HG03342 (cell line): ENCODE results near the gene KCNMA1.

Source experiments
- ATAC-seq: cut with Tn5 transposase; IDR thresholded peaks from one replicate; pipeline ENCODE4 v1.9.1; 2021; ENCODE audit warnings: mild to moderate bottlenecking, moderate library complexity; ENCODE audit not compliant: unreplicated experiment

The KCNMA1 gene

DNA sequence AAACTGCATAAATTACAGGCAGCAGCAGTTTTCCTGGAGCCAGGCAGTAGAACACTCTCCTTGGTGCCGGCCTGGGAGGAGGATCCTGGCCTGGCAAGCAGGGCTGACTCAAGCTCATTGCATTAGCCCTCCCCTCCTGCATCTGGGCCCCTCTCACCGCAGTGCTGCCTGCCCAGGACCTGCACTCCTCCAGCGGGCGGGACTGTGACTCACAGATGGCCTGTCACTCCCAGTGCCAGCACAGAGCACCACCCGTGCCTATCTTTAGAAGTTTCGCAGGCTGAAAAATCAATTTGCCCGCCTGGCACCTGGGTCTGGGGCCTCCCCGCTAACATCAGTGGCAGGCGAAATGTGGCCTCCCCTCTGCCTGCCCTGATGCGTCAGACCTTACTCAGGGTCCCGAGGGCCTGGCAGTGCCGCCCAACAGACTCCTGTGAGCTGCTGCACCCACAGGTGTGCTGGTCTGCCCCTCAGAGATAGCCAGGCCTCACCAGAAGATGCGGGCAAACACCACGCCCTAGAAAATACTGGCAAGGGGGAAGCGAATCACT lies 123.8 kb downstream of the KCNMA1 start:
- no peak for ATAC-seq

DNA sequence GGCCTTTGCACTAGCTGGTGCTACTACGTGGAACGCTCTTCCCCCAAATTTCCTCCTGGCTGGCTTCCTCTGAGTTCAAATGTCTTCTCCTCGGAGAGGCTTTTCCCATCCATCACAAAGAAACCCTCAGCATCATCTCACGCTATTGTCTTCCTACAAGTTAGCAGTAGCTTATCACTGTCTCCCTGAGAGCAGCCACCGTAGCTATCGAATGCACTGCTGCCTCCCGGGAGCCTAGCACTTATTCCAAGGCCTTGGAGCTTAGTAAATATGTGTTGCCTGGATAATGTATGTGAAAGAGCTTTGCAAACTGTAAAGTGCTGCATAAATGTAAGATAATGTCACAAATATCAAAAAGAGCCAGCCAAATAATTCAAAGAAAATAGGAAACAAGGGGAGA lies 124.4 kb downstream of the KCNMA1 start:
- ATAC-seq, result no peak

DNA sequence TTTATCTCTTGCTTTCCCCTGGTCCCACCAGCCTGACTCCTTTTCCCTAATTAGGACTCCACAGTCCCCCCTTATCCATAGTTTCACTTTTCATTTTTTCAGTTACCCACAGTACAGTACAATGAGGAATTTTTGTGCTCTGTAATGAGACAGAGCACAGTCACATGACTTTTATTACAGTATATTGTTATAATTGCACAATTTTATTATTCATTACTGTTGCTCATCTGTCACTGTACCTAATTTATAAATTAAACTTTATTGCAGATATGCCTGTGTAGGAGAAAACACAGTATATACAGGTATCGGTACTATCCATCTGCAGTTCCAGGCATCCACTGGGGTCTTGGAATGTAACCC lies 125.4 kb downstream of the KCNMA1 start:
- ATAC-seq, result no peak

DNA sequence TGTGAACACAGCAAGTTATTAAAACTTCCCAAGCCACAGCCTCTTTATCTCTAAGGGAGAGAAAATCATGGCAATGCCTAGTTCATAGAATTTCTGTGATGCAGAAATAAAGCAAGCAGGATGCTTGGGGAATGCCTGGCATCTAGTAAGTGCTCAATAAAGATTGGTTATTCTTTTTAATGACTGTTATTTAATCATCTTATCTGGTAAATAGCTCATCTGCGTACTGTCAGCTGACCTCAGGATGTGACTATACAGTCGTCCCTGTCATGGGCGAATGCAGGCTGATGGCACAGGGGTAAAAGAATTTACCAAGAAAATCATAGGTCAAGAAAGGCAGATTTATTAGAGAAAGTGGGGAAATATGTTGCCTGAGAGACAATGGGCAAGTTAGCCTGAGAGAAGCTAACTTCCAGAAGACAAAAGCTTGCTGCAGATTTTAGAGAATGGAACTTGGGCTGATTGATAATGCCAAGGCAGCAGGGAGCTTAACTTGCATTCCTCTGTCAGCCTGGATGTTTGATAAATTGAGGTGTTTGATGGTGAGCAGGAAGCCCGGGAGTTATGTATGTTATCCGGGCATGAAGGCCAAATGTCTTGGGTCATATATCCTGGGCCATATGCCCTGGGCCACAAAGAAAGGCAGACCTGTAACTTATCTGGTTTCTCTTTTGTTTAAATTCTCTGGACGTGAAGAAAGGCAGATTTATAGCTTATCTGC lies 126.0 kb downstream of the KCNMA1 start:
- ATAC-seq, result no peak

DNA sequence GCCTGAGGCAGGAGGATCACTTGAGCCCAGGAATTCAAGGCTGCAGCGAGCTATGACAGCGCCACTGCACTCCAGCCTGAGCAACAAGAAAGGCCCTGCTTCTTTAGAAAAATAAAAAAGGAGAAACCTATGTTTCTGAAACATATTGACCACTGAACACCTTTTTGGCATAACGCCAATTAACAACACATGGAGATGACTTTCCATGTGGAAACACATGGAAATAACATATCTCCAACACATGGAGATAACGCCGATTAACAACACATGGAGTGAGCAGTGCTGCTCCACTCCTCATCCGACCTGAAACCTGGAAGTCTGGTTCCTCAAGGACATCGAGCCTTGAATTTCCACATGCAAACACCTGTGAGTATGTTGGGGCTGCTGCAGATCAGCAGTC lies 126.9 kb downstream of the KCNMA1 start:
- ATAC-seq, result no peak

DNA sequence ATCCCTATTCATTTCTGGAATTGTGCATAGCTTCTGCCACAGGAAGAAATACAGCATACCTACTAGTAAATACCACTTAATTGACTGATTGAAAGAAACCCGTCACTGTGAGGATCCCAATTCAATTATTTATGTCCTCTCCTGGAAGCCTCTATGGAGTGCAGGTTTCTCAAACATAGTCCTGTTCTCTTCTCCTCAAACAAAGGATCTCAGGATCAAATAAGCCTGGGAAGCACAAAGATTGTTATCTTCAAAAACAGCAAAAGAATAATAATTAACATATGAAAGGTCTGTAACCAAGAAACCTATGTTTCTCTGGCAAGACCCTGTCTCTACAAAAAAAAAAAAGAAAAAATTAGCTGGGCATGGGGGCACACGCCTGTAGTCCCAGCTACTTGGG lies 127.3 kb downstream of the KCNMA1 start:
- ATAC-seq, result no peak

DNA sequence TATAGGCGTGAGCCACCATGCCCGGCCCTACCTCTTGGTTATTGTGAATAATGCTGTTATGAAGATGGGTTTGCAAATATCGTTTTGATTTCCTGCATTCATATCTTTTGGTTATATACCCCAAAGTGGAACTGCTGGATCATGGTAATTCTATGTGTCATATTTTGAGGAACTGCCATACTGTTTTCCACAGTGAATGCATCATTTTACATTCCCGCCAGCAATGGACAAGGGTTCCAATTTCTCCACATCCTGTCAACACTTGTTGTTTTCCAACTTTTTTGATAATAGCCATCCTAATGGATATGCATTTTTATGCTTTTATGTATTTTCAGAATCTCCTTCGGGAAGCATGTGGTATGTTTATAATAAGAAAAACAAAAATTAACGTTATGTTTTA lies 128.2 kb downstream of the KCNMA1 start:
- ATAC-seq, result no peak

DNA sequence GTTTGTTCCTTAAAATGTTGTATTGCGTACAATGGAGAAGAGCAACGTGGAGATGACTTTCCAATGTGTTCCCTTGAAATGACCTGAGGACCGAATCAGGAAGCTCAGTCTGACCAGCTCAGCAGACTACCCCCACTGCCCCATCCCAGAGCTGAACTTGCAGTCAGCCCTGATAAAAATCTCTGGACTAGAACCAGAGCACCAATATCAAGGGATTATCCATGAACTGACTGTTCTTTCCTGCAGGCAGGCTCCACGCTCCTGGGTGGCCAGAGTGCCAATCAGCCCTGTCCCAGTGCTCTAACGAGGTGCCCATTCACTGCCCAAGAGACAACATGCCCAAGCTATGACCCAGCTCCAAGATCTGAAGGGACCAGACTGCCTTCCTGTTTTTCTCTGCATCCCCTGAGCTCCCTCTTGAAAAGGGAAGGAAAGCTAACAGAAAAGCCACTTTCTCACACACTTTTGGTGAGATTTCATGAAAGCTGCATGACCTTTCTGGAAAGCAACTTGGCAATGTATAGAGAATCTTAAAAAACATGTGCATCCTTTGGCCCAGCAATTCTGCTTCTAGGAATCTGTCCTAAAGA lies 130.2 kb downstream of the KCNMA1 start:
- no peak for ATAC-seq

DNA sequence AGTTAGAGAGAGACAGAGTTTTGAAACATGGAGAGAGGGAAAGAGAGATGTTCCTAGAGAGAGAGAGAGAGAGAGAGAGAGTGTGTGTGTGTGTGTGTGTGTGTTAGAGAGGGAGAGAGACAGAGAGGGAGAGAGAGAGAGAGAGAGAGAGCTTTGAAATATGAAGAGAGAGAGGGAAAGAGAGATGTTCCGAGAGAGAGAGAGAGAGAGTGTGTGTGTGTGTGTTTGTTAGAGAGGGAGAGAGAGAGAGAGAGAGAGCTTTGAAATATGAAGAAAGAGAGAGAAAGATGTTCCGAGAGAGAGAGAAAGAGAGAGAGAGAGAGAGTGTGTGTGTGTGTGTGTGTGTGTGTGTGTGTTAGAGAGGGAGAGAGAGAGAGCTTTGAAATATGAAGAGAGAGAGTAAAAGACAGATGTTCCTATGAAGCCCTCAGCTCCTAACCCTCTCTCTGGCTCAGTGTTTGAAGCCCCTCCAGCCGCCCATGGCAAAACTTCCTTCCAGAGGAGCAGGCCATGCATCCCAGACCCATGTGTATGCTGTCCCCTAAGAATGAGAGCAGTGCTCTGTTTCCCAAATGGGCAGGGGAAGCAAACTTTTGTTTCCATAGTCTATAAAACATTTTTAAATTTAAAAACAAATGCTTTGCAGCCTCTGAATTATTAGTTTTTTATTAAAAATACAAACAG lies 130.9 kb downstream of the KCNMA1 start:
- ATAC-seq, result no peak

DNA sequence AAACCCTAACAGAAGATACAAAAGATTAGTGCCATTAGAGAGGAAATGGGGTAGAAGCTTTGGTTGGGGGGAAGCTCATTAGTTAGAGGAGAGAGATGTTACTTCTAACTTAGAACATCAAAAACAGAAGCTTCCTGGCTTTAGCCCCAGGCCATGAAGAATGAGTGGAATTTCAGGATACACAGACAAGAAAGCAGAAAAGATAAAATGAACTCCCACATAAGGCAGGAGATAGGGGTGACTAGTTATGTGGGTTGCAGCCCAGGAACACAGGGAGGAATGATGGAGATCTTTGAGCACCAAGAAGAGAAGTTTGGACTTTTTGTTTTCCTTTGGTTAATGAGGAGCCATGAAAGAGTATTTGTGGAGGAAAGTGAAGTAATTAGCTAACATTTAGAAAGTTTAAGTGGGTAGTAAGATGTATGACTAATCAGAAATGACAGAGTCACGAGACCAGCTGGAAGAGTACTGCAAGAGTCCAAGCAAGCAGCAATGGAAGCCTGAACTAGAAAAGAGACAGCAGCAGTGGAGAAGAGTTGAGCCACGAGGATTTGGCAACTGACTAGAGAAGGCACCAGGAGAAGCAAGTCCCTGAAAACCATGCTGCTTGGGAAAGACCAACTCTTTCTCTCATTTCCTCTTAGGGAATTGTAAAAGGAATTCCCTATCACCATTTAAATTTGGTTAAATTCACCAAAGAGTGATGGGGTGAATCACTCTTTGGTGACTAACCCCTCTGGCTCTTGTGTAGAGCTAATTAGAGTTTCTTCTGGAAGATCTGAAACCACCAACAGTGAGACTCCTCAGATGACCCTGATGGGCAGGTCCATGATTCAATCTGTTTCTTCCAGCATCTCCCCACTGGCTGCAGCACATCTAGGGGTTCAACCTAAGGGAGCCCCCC lies 131.9 kb downstream of the KCNMA1 start:
- no peak for ATAC-seq

DNA sequence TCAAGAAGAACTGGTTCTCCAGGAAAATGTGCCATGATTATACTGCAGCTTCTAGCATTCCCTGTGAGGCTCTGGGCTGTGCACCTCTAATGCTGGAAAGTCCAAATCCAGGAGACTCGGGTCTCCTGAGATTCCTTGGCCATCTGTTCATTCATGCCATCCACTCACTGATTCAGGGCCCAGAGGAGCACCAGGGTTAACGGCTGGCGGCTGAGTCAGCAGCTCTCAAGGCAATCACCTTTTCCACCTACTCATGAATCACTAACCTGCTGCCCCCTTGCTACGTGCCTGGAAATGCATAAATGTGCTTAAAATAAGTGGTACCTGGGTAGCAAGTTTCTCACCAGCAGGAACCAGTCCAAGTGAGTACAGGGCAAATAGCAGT lies 132.7 kb downstream of the KCNMA1 start:
- no peak for ATAC-seq

DNA sequence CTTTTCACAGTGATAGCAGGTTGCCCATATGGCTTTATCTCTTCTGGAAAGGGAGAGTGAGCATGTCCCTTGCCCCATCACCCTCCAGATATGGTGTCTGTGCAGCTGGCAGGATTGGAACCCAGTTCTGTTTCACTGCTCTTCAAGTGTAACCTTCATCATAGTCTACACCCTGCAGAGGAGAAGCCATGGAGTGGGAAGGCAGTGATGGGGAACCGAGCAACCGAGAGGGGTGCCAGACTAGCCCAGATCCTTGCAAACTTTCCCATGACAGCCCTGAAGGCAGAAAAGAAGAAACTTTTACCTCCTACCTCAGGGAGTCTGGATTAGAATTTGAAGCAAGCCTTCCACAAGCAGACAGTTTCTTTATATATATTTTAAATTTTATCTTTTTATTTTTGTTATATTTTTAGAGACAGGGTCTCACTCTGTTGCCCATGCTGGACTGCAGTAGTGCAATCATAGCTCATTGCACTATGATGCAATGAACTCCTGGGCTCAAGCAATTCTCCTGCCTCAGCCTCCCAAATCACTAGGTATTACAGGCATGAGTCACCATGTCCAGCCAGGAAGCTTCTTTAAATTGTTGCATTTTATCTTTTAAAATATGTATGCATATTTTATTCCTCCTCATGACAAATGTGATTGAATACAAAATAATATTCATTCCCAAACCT lies 133.3 kb downstream of the KCNMA1 start:
- ATAC-seq, result no peak

DNA sequence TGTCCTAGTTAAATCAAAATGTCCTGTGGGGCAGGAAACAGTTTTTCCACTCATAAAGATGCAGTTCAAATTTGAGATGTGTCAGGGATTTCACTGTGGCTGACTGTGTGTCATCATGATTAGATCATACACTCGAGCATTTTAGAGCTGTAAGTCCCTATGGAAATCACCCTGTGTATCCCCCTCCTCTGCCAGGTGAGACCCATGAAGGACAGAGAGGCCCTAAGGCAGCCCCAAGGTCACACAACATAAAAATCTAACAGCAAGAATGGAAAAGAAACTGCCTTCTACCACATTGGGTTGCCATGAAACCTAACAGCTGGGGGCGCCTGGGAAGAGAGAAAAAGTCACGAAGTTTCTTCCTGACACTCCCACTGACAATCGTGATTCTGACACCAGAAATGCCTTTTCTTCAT lies 135.8 kb downstream of the KCNMA1 start:
- ATAC-seq, result no peak

DNA sequence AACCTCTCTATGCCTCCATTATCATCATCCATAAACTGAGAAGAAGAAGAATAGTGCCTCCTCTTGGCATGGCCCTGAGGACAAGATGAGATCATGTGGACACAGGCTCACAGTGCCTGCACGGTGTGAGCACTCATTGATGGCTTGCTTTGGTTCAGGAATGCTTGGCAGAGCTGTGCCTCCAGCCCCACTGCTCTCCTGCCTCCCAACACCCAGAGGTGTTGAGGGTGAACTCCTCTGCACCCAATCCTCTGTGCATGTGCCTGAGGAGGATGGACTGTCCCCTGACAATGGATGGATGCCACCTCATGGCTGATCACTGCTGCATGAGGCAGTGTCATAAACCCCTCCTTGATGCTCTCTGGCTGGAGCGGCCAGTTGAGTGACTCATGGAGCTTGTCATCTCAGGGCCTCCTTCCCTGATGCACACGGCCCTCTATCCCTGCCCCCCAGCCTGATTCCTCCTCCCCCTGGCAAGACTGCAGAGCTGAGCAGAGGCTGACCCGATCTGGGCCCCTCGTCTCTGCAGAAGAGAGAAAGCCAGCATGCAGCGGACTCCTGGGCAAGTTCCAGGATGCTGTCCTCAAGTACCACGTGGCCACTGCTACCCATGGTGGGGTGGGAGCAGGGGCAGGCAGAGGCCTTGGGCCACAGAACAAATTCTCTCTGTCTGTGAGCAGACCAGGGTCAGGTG lies 136.3 kb downstream of the KCNMA1 start:
- ATAC-seq, result no peak

DNA sequence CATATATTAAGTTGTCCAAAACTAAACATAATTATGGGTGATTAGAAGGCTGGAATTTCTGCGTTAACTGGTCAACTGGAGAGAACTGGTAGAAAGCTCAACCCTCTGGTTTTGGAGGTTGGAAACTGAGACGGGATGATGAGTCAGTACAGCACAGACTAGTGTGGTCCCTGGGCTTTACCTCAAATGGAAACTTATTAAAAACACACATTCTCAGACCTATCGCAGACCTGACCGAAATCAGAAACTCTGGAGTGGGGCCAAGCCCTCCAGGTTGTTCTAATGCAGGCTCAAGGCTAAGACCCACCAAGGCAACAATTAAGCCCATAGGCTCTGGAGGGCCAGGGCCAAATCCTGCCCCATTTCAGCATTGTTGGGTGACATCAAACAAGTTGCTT lies 136.9 kb downstream of the KCNMA1 start:
- peak; percentile 57 for ATAC-seq

DNA sequence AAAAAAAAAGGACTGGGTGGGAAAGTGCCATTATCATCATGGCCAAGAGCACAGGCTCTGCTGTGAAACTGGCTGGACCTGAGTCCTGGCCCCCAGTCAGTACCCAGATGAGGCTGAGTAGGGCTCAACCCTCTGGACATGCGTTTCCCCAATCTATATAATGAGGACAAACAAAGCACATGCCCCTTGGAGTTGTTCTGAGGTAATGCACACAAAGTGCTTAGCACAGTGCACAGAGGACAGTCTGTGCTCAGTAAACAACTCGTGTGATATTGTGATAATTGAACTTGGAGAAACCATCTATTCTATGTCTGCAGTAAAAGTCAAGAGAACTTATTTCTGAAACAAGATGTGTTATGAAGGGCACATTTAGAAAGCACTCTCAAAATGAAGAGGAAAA lies 138.8 kb downstream of the KCNMA1 start:
- ATAC-seq, result no peak

DNA sequence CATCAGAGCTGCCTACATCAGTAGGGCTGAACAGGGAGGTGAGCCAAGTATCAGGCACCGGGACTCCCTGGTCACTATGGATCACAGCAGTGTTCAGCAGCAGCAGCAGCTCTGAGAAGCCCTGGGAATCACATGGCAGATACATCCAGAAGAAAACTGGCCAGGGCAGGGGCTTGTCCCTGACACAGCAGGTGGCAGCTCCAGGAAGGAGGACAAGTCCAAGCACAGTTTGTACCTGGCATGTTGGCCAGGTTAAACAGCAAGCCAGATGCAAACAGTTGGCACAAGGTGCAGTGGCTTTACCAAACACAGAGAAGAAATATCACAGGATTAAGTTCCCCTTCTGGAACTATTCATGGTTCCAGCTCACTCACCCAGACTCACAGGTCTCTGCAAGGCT lies 139.4 kb downstream of the KCNMA1 start:
- no peak for ATAC-seq

DNA sequence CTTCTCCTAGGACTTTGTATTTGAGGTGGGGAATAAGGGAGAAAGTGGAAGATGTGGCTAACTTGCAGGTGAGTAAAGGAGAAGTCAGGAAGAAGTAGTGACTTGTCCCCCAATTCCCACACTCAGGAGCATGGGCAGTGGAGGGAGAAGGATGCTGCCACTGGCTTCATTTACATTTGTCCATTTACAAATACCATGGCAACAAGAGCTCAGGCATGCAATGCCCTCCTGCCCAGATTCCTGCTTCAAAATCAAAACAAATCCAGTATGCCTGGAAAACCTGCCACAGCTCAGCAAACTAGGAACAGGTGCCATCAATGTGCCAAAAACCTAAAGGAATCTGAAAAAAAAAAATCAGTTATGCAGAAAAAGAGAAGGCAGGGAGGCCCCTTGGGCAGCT lies 139.9 kb downstream of the KCNMA1 start:
- no peak for ATAC-seq

DNA sequence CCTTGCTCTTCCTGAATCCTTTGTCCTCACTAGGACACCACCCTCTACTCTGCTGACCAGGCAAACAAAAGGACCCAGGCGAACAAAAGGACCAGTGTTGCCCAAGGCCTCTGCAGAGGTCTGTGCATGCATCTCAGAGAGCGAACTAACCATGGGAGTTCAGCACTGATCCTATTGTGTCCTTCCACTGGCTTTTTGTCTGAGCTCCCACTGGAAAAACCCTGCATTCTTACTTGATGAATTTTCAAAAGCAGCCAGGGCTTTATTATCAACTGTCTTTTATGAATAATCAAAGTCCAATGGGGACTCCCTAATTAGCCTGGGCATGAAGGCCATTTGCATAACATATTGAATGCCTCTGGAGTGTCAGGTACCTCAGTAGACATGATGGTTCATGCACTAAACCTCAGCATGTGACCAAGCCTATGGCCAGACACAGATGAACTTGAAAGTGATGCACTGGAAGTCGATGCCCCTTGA lies 140.6 kb downstream of the KCNMA1 start:
- ATAC-seq, result no peak
